ENCODE results near the gene GP1BB.
A peak's percentile ranks its signal among the peaks of the same experiment; 100 is the strongest.

Gene GP1BB

DNA sequence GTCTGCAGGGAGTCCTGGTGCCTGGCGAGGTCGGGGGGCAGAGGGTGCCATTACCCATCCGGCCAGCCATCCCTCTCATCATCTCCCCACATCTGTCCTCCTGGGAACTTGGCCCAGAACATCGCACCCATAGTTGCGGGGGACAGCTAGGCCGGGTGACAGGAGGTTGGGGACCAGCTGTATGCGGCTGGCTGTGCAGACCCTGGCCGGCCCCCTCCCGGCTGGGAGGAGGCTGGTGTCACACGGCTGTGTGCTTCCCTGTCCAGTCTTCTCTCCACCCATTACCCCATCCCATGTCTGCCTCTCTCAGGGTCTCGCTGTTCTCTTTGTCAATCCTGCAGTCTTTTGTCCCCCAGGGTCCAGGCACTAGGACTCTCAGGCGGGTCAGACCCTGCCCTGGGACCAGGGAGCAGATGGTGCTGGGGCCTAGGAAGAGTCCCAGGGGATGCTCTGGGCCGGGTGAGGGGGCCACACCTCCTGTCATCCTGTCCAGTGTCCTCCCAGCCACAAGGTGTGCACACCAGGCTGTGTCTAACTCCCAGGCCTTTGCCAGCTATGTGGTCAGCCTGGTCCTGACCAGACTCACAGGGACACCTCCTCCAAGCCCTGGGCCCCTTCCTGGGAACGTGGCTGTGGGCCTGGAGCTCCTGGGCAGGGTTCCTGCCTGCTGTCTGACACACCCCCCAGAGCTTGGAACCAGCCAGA, 30.8 kb downstream of the GP1BB start:
- Histone ChIP-seq H3K9me3 (ENCODE audit: control insufficient read depth, insufficient read depth, low read length) (no peaks in the 10 kb centered on the region), H3K4me1 (ENCODE audit: insufficient read depth, low read length) (no peaks in the 10 kb centered on the region; the same call in 1 of the 2 replicates), H3K36me3 (ENCODE audit: insufficient read depth, low read length) (no peaks in the 10 kb centered on the region), H3K9ac (ENCODE audit: low read depth, low read length) (no peak overlapping the region)

- H3K9me3 ChIP-seq (ENCODE audit: control insufficient read depth, insufficient read depth, low read length): no peaks in the 10 kb centered on the region
- H3K9ac ChIP-seq (ENCODE audit: low read depth, low read length): peak overlapping the region; percentile 31; the same call in 1 of the 2 replicates
- no peaks in the 10 kb centered on the region; the same call in 1 of the 2 replicates for H3K4me1 ChIP-seq (ENCODE audit: insufficient read depth, low read length)
- no peaks in the 10 kb centered on the region for H3K36me3 ChIP-seq (ENCODE audit: insufficient read depth, low read length)
Measured at GRCh38 chr22:19754701-19755144, 31.4 kb downstream of the GP1BB start.

GRCh38 chr22:19755145-19755710, 31.9 kb downstream of the GP1BB start:
- Histone ChIP-seq H3K4me1 (ENCODE audit: insufficient read depth, low read length) (no peaks in the 10 kb centered on the region; the same call in 1 of the 2 replicates), H3K9ac (ENCODE audit: low read depth, low read length) (peak overlapping the region; percentile 31; the same call in 1 of the 2 replicates), H3K36me3 (ENCODE audit: insufficient read depth, low read length) (no peaks in the 10 kb centered on the region), H3K9me3 (ENCODE audit: control insufficient read depth, insufficient read depth, low read length) (no peaks in the 10 kb centered on the region)

DNA sequence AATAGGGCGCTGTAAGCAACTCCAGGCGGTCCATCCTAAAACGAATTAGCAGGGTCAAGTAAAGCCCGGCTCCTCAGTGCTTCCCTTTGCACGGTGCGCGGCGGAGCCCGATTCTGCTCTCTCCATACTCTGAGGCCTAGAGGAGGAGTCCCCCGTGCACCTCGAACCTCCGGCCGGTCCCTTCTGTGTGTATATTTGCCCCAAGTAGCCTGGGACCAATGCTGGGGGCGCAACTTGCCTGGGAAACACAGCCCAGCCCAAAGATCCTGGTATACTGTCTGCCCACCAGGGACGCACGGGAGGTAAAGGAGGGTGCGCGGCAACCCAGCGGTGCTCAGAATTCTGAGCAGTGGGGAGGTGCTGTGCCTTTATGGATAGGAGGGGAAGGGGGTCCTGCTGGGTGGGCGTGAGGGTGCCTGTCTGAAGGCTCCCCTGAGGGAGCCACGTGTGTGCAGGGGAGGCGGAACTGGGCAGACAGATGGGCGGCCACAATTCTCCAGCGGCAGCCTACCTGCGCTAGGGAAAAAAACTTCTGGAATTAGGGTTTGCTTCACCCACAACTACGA, 32.5 kb downstream of the GP1BB start:
- Histone ChIP-seq H3K9ac (ENCODE audit: low read depth, low read length) (peak overlapping the region; percentile 31; the same call in 1 of the 2 replicates), H3K4me1 (ENCODE audit: insufficient read depth, low read length) (no peaks in the 10 kb centered on the region; the same call in 1 of the 2 replicates), H3K9me3 (ENCODE audit: control insufficient read depth, insufficient read depth, low read length) (no peaks in the 10 kb centered on the region), H3K36me3 (ENCODE audit: insufficient read depth, low read length) (no peaks in the 10 kb centered on the region)

- peak overlapping the region; percentile 35; the same call in 1 of the 2 replicates for H3K9ac ChIP-seq (ENCODE audit: low read depth, low read length)
- no peaks in the 10 kb centered on the region; the same call in 1 of the 2 replicates for H3K4me1 ChIP-seq (ENCODE audit: insufficient read depth, low read length)
- no peaks in the 10 kb centered on the region for H3K36me3 ChIP-seq (ENCODE audit: insufficient read depth, low read length)
- no peaks in the 10 kb centered on the region for H3K9me3 ChIP-seq (ENCODE audit: control insufficient read depth, insufficient read depth, low read length)
Measured at GRCh38 chr22:19756288-19757128, 33.2 kb downstream of the GP1BB start.

- Histone ChIP-seq H3K9ac (ENCODE audit: low read depth, low read length) (no peak overlapping the region), H3K9me3 (ENCODE audit: control insufficient read depth, insufficient read depth, low read length) (no peaks in the 10 kb centered on the region), H3K4me1 (ENCODE audit: insufficient read depth, low read length) (no peaks in the 10 kb centered on the region; the same call in 1 of the 2 replicates), H3K36me3 (ENCODE audit: insufficient read depth, low read length) (no peaks in the 10 kb centered on the region)
Measured at GRCh38 chr22:19757140-19757984, 34.0 kb downstream of the GP1BB start.

- H3K4me1 ChIP-seq (ENCODE audit: insufficient read depth, low read length): no peaks in the 10 kb centered on the region; the same call in 1 of the 2 replicates
- no peaks in the 10 kb centered on the region for H3K9me3 ChIP-seq (ENCODE audit: control insufficient read depth, insufficient read depth, low read length)
- H3K9ac ChIP-seq (ENCODE audit: low read depth, low read length): no peak overlapping the region
- H3K36me3 ChIP-seq (ENCODE audit: insufficient read depth, low read length): no peaks in the 10 kb centered on the region
Measured at GRCh38 chr22:19757985-19758895, 34.9 kb downstream of the GP1BB start.

DNA sequence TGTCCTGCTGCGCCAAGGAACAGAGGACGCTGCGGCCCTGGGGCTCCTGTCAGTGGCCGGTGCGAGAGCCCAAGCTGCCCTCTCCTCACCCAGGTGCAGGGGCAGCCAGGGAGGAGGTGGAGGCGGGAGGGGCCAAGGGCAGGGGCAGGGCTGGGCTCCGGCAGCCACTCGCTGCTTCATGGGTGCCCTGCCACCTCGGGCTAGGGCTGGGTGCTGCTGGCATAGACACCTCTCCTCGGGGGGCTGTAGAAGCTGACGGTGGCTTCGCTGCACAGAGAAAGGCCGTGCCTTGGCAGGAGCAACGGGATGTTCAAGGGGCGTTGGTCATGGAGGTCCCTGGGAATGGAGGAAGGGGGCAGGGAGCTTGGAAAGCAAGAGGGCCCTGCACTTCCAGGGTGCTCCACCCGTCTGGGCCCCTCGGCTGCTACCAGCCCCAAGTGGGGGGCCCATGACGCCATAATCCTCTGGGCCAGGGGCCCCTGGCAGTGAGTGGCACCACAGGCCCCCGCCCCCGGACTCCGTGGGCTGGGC, 35.6 kb downstream of the GP1BB start:
- Histone ChIP-seq H3K9ac (ENCODE audit: low read depth, low read length) (peak overlapping the region; percentile 13; the same call in 1 of the 2 replicates), H3K36me3 (ENCODE audit: insufficient read depth, low read length) (no peaks in the 10 kb centered on the region), H3K9me3 (ENCODE audit: control insufficient read depth, insufficient read depth, low read length) (no peaks in the 10 kb centered on the region), H3K4me1 (ENCODE audit: insufficient read depth, low read length) (no peaks in the 10 kb centered on the region; the same call in 1 of the 2 replicates)

DNA sequence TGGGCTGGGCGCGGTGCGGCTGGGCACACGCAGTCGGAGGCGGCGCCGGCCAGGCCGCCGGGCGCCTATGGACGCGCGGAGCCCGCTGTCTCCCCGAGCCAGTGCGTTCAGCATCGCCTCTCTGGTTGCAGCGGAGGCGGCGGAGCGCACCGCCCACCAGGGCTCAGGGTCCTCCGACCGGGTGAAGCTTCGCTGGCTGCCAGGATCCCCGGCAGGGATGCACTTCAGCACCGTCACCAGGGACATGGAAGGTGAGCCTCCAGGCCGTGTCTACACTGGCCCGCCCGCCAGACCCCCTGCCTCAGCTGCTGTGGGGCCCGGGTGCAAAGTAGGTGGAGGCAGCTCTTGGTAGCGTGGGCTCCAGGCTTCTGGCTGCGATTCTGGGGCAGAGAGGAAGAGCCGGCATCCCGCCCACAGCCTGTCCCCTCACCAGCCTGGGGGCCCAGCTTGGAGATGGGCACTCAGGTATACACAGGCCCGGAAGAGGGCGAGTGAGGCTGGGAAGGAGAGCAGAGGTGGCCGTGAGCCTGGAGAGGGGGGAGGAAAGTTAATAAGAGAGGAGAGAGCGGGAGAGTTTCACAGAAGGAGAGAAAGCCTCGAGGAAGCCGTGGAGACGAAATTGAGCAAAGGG, 36.2 kb downstream of the GP1BB start:
- no peaks in the 10 kb centered on the region for H3K36me3 ChIP-seq (ENCODE audit: insufficient read depth, low read length)
- H3K9ac ChIP-seq (ENCODE audit: low read depth, low read length): peak overlapping the region; percentile 13; the same call in 1 of the 2 replicates
- H3K9me3 ChIP-seq (ENCODE audit: control insufficient read depth, insufficient read depth, low read length): no peaks in the 10 kb centered on the region
- peaks cover 1% of the 10 kb centered on the region; the same call in 1 of the 2 replicates for H3K4me1 ChIP-seq (ENCODE audit: insufficient read depth, low read length)

- Histone ChIP-seq H3K36me3 (ENCODE audit: insufficient read depth, low read length) (no peaks in the 10 kb centered on the region), H3K4me1 (ENCODE audit: insufficient read depth, low read length) (peaks cover 7% of the 10 kb centered on the region), H3K9ac (ENCODE audit: low read depth, low read length) (peak within 1 kb of the TSS; percentile 30; the same call in 1 of the 2 replicates), H3K9me3 (ENCODE audit: control insufficient read depth, insufficient read depth, low read length) (no peaks in the 10 kb centered on the region)
Measured at GRCh38 chr22:19760058-19760950, 37.0 kb downstream of the GP1BB start, which contains the start of gene TBX1. TSS of gene TBX1 (plus strand) at chr22:19760778. CDS start at chr22:19760844, 66 bp downstream.

DNA sequence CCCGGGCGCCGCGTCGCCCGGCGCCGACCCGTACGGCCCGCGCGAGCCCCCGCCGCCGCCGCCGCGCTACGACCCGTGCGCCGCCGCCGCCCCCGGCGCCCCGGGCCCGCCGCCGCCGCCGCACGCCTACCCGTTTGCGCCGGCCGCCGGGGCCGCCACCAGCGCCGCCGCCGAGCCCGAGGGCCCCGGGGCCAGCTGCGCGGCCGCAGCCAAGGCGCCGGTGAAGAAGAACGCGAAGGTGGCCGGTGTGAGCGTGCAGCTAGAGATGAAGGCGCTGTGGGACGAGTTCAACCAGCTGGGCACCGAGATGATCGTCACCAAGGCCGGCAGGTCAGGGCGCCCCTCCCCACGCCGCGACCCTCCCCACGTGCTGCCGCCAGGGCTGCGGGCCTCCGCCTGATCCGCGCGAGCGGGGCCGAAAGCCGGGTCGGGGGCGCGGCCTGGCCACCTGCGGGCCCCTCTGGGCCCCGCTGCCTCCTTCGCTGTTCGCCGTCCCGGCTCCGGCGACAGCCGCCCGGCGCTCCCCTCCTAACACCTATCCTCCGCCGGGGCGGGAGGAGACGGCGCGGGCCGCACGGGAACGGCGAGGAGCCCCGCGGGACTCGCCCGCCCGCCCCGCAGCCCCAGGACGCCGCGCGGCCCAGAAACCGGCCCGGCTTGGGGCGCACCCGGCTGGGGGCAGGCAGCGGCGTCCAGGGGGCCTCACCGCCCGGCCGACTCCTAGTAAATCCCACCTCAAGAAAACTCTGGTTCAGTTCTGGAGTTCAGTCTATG, 37.8 kb downstream of the GP1BB start:
- Histone ChIP-seq H3K9me3 (ENCODE audit: control insufficient read depth, insufficient read depth, low read length) (no peaks in the 10 kb centered on the region), H3K9ac (ENCODE audit: low read depth, low read length) (peak overlapping the region; percentile 30; the same call in 1 of the 2 replicates), H3K36me3 (ENCODE audit: insufficient read depth, low read length) (no peaks in the 10 kb centered on the region), H3K4me1 (ENCODE audit: insufficient read depth, low read length) (peaks cover 7% of the 10 kb centered on the region)
